Sigmoid colon (tissue), 7 donors: ENCODE measurements around the gene CACNG4. TPM values are rescaled to one million over a fixed set of nuclear protein-coding genes. Genes with fewer than 3 reads are reported as not detected.

Source experiments
- DNase-seq: peaks from one replicate; pipeline ENCODE4 v3.0.0-alpha.2; 2019
- H3K27ac ChIP-seq, 4 donors: fragments of 200-600 bp; sonication (generic); one replicate each; pipeline ENCODE4 v1.5.1; 2016 to 2019; ENCODE audit warnings: mild to moderate bottlenecking in 1 of 4
- H3K27me3 ChIP-seq, 3 donors: fragments of 200-600 bp; sonication (generic); one replicate each; pipeline ENCODE4 v1.5.1; 2019; ENCODE audit warnings: mild to moderate bottlenecking in 1 of 3
- H3K36me3 ChIP-seq, 4 donors: fragments of 200-600 bp; sonication (generic); one replicate each; pipeline ENCODE4 v1.5.1; 2016 to 2019
- H3K4me1 ChIP-seq, 4 donors: fragments of 200-600 bp; sonication (generic); one replicate each; pipeline ENCODE4 v1.5.1; 2017 to 2019
- H3K4me3 ChIP-seq, 4 donors: fragments of 200-600 bp; sonication (generic); one replicate each; pipeline ENCODE4 v1.5.1; 2017 to 2019; ENCODE audit warnings: mild to moderate bottlenecking in 2 of 4, moderate library complexity in 1 of 4
- H3K9me3 ChIP-seq, 4 donors: fragments of 200-600 bp in 3 of 4; sonication (generic) in 3 of 4; one replicate each; pipeline versions ENCODE4 v1.5.1 to v1.6.1; 2013 to 2019
- EP300 ChIP-seq, 4 donors: sonication (generic); formaldehyde crosslinking; IDR thresholded peaks; one replicate each; pipeline ENCODE4 v1.6.1; 2017; ENCODE audit warnings: antibody characterized with exemption in 4 of 4
- POLR2A ChIP-seq, 2 donors: fragments of 450-650 bp; IDR thresholded peaks; one replicate each; pipeline ENCODE4 v1.6.1; 2016; ENCODE audit warnings: antibody characterized with exemption in 2 of 2, mild to moderate bottlenecking in 2 of 2, moderate library complexity in 2 of 2
- POLR2AphosphoS5 ChIP-seq, 4 donors: sonication (generic); formaldehyde crosslinking; IDR thresholded peaks; one replicate each; pipeline ENCODE4 v1.6.1; 2017; ENCODE audit warnings: antibody characterized with exemption in 4 of 4
- WGBS, 2 donors: extraction: QIAGEN DNeasy Blood & Tissue Kit; methylation state at CpG; one replicate each; pipeline ENCODE4 v1.1.7; 2013; 5-methylcytosine and 5-hydroxymethylcytosine counted together
- intact Hi-C: fragments of 100-400 bp; cut with DNase I; formaldehyde crosslinking; loops from one replicate; pipeline ENCODE4 v1.15.1; 2023
- polyA plus RNA-seq, 3 donors: library from polyadenylated mRNA; stranded (reverse); fragments of 200-250 nt; gene quantifications; one replicate each; pipeline ENCODE4 v1.2.3, GENCODE V29; 2013
- total RNA-seq, 4 donors: library from RNA; depleted of rRNA; stranded (reverse); fragments of >200 nt; gene quantifications; one replicate each; pipeline ENCODE4 v1.1.0, GENCODE V29; 2016
- TF ChIP-seq, protein P1 (sequence below), 4 experiments: fragments of 450-650 bp in 3 of 4; fragments of 200-600 bp in 1 of 4; IDR thresholded peaks; one replicate each; pipeline ENCODE4 v1.5.1; 2016 to 2019; ENCODE audit warnings: antibody characterized with exemption in 4 of 4, mild to moderate bottlenecking in 3 of 4, moderate library complexity in 2 of 4
- donor health status: healthy with polysubstance abuse.
- donor health status: Bipolar disorder and iron deficiency.
- donor health status: healthy.

The CACNG4 gene
- total and polyA plus RNA-seq, 7 donors = under 0.01 to 0.83 (median 0.29) TPM; not detected in 1

DNA sequence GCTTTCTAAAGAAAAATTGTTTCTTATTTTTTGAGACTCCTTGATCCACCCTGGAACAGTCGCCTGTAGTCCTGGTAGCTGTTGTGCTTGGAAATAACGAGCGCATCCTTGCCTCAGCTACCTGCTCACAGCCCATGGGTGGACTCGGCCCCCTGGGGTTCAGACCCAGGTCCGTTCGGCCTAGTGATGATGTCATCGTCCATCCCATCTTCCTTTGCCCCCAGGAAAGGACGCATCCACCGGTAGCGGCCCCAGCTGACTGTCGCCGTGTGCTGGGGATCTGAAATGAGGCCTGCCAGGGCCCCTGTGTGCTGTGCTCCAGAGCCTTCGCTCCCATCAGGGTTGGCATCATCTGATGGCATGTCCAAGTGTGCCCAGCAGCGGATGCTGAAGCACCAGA lies 67.9 kb downstream of the CACNG4 start:
- Histone ChIP-seq H3K27me3 (no peaks in the 10 kb centered on the region), H3K4me1 (no peaks in the 10 kb centered on the region), H3K27ac (no peak overlapping the region), H3K36me3 (no peaks in the 10 kb centered on the region), H3K9me3 (no peaks in the 10 kb centered on the region), H3K4me3 (no peak overlapping the region)
- WGBS, 2 donors = 92 to 96% methylated on average over 14 of the region's 14 CpGs
- intact Hi-C loops = no loop called here
- TF ChIP-seq EP300 (IDR thresholded peaks at IDR 0.05) = no peak
- no peak for TF ChIP-seq POLR2AphosphoS5 (IDR thresholded peaks at IDR 0.05)
- no peak for TF ChIP-seq POLR2A (IDR thresholded peaks at IDR 0.05)
- DNase-seq = no peak

DNA sequence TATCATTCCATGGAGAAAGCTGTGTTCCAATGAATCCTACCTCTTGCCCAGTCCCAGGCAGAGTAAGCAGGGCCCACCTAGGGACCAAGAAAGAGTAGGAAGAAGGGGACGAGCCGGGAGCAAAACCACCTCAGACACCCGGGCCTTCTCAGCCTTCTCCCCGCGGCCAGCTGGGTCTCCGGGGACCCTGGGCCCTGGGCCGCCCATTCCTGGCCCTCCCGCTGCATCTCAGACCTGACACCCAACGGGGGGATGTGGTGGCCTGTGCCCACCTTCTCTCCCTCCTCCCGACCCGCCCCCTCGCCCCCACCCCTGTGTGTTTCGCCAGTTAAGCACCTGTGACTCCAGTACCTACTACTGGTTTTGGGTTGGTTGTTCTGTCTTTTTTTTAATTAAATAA lies 68.5 kb downstream of the CACNG4 start:
- DNase-seq = no peak
- H3K4me1 ChIP-seq = no peaks in the 10 kb centered on the region
- intact Hi-C loops = no loop called here
- no peaks in the 10 kb centered on the region for H3K27me3 ChIP-seq
- H3K36me3 ChIP-seq = no peaks in the 10 kb centered on the region
- 95% methylated on average over 13 of the region's 13 CpGs for WGBS, 2 donors
- H3K9me3 ChIP-seq = no peaks in the 10 kb centered on the region
- no peak overlapping the region for H3K27ac ChIP-seq
- H3K4me3 ChIP-seq = no peak overlapping the region
- TF ChIP-seq POLR2AphosphoS5 (IDR thresholded peaks at IDR 0.05) (no peak), POLR2A (IDR thresholded peaks at IDR 0.05) (no peak), EP300 (IDR thresholded peaks at IDR 0.05) (no peak)
- TF ChIP-seq, protein P1, sequence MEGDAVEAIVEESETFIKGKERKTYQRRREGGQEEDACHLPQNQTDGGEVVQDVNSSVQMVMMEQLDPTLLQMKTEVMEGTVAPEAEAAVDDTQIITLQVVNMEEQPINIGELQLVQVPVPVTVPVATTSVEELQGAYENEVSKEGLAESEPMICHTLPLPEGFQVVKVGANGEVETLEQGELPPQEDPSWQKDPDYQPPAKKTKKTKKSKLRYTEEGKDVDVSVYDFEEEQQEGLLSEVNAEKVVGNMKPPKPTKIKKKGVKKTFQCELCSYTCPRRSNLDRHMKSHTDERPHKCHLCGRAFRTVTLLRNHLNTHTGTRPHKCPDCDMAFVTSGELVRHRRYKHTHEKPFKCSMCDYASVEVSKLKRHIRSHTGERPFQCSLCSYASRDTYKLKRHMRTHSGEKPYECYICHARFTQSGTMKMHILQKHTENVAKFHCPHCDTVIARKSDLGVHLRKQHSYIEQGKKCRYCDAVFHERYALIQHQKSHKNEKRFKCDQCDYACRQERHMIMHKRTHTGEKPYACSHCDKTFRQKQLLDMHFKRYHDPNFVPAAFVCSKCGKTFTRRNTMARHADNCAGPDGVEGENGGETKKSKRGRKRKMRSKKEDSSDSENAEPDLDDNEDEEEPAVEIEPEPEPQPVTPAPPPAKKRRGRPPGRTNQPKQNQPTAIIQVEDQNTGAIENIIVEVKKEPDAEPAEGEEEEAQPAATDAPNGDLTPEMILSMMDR (IDR thresholded peaks at IDR 0.05) = no peak

DNA sequence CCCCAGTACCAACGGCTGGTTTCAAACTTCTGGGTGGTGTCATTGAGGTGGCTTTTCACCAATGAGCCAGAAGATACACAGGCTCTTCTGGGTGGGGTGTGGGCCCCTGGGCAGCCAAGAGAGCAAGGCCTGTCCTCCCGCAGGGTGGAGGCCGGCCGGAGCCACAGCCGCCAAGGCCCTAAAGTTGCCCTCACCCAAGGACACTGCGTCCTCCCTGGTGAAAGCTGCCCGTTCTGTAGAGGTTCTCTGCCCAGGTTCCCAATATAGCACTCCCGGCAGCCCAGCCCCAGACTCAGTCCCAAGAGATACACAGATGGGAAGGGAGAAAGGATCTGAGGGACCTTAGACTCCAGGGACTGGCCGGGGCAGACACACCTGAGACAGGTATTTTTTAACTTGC lies 69.1 kb downstream of the CACNG4 start:
- Histone ChIP-seq H3K27me3 (no peaks in the 10 kb centered on the region), H3K9me3 (no peaks in the 10 kb centered on the region), H3K4me1 (no peaks in the 10 kb centered on the region), H3K27ac (no peak overlapping the region), H3K4me3 (no peak overlapping the region), H3K36me3 (no peaks in the 10 kb centered on the region)
- WGBS, 2 donors = 93 to 95% methylated on average over 9 of the region's 9 CpGs
- no peak for DNase-seq
- TF ChIP-seq, protein P1 (IDR thresholded peaks at IDR 0.05) = no peak
- TF ChIP-seq POLR2A (IDR thresholded peaks at IDR 0.05) = no peak
- TF ChIP-seq POLR2AphosphoS5 (IDR thresholded peaks at IDR 0.05) = no peak
- no peak for TF ChIP-seq EP300 (IDR thresholded peaks at IDR 0.05)
- intact Hi-C loops = no loop called here

DNA sequence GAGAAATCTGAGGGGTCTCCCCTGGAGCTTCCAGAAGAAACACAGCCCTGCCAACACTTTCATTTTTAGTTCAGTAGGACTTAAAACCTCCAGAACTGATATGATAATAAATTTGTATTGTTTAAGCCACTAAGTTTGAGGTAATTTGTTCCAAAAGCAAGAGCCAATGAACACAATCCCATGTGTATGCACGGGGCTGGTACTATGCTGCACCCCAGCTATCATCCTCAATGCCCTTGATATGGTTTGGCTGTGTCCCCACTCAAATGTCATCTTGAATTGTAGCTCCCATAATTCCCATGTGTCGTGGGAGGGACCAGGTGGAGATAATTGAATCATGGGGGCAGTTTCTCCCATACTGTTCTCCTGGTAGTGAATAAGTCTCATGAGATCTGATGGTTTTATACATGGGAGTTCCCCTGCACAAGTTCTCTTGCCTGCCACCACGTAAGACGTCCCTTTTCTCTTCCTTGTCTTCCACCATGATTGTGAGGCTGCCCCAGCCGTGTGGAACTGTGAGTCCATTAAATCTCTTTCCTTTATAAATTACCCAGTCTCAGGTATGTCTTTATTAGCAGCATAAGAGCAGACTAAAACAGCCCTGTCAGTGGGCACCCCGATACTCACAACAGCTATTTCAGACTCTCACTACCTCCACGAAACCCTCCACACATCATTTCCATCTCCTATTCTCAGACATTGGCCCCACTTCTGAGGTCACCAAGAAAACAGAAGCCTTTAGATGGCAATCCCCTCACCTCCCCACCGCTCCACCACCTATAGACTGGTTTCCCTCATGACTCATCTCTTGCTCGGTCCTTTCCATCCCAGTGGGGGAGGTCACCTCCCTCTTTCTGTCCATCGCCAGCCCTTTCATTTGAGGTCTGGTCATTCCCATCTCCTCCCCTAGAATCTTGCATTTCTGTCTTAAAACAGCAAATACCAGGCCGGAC lies 70.9 kb downstream of the CACNG4 start:
- Histone ChIP-seq H3K4me3 (no peak overlapping the region), H3K27me3 (no peaks in the 10 kb centered on the region), H3K27ac (no peak overlapping the region), H3K9me3 (no peaks in the 10 kb centered on the region), H3K4me1 (no peaks in the 10 kb centered on the region), H3K36me3 (no peaks in the 10 kb centered on the region)
- WGBS, 2 donors = 79 to 89% methylated on average over 11 of the region's 11 CpGs
- no peak for DNase-seq
- TF ChIP-seq, protein P1 (IDR thresholded peaks at IDR 0.05) = no peak
- no peak for TF ChIP-seq EP300 (IDR thresholded peaks at IDR 0.05)
- TF ChIP-seq POLR2AphosphoS5 (IDR thresholded peaks at IDR 0.05) = no peak
- TF ChIP-seq POLR2A (IDR thresholded peaks at IDR 0.05) = no peak
- intact Hi-C loops = no loop called here

DNA sequence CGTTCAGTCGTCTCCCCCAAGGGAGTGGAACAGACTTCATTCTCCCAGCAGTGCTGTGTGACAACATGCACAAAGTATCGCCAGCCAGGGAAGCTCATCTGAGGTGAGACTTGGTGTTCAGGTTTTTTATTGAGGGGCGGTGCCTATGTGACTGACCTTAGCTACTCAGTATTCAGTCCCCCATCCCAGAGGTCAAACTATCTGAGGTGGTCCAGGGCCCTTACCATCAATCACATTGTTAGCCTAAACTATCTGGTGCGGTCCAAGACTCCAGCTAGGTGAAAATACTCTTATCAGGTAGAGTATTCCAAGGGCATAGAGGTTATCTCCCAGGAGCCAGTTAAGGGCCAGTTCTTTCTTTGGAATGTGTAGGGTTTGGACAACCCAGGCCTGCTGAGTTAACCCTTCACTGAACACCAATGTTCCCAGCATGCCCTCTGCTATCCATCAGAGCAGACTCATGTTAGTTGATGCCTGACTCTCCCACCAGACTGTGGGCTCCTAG lies 74.4 kb downstream of the CACNG4 start:
- no peak for DNase-seq
- 48 to 57% methylated on average over 5 of the region's 5 CpGs for WGBS, 2 donors

More for the DNA sequence above, 74.4 kb downstream of the CACNG4 start:
- no peak for TF ChIP-seq EP300 (IDR thresholded peaks at IDR 0.05)
- TF ChIP-seq POLR2A (IDR thresholded peaks at IDR 0.05) = no peak
- no peak for TF ChIP-seq POLR2AphosphoS5 (IDR thresholded peaks at IDR 0.05)
- TF ChIP-seq, protein P1 (IDR thresholded peaks at IDR 0.05) = no peak
- no peaks in the 10 kb centered on the region for H3K36me3 ChIP-seq
- H3K27ac ChIP-seq = no peak overlapping the region
- H3K27me3 ChIP-seq = no peaks in the 10 kb centered on the region
- intact Hi-C loops = no loop called here
- no peaks in the 10 kb centered on the region for H3K4me1 ChIP-seq
- H3K4me3 ChIP-seq = no peak overlapping the region
- H3K9me3 ChIP-seq = no peaks in the 10 kb centered on the region
